ENCODE data around the gene CAVIN1.

- TF ChIP-seq CTCF (IDR thresholded peaks at IDR 0.05; ENCODE audit: borderline replicate concordance, extremely low read depth, low read length, poor library complexity, severe bottlenecking): no peak
- TF ChIP-seq EZH2 (IDR thresholded peaks at IDR 0.05; ENCODE audit: borderline replicate concordance, low read depth, low read length, severe bottlenecking): no peak
These were observed 19.1 kb upstream of the CAVIN1 start for GRCh38 chr17:42442196-42442565.

All from DND-41 (cell line).